ENCODE results near the gene PHF23. TPM values are rescaled to one million over a fixed set of nuclear protein-coding genes. Genes with fewer than 3 reads are reported as not detected.
"Not testable (repeated sequence)": the region's sequence is repeated elsewhere in the genome, so short reads cannot be mapped to it uniquely, and the experiment has no call there.

The PHF23 gene
- total RNA-seq, 4 donors from 2014 or later: 22.1 to 43.8 (median 28.9) TPM

GRCh38 chr17:7249830-7250229 lies 10.6 kb upstream of the PHF23 start:
- TF ChIP-seq CTCF (IDR thresholded peaks at IDR 0.05): no peak
- ATAC-seq (ENCODE audit: low FRiP score): no peak
- no peak for DNase-seq (ENCODE audit: low spot score)

- no peak for TF ChIP-seq CTCF (IDR thresholded peaks at IDR 0.05)
- ATAC-seq (ENCODE audit: low FRiP score) (no peak), DNase-seq (ENCODE audit: low spot score) (no peak)
These were observed 10.0 kb upstream of the PHF23 start for GRCh38 chr17:7249214-7249613.

- TF ChIP-seq CTCF (IDR thresholded peaks at IDR 0.05): no peak
- ATAC-seq (ENCODE audit: low FRiP score): no peak
- DNase-seq (ENCODE audit: low spot score): no peak
These were observed 9.5 kb upstream of the PHF23 start for GRCh38 chr17:7248796-7249195.

DNA sequence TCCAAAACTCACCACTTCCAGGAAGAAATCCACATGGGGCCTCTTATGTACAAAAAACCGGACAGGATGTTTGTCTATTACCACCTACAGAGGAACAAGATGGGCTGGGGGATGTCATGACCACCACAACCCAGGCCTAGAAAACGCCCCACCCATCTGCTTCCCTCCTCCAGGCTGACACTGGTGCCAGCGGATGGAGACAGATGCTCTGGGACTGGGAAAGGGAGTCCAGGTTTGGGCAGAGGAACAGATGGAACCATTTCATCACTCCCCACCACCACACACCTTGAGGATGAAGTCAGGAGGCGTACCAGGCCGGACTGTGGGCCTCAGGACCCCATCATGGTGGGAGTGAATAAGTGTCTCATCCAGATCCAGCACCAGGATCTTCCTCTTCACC lies 7.5 kb upstream of the PHF23 start:
- TF ChIP-seq CTCF (IDR thresholded peaks at IDR 0.05): no peak
- no peak for DNase-seq (ENCODE audit: low spot score)

DNA sequence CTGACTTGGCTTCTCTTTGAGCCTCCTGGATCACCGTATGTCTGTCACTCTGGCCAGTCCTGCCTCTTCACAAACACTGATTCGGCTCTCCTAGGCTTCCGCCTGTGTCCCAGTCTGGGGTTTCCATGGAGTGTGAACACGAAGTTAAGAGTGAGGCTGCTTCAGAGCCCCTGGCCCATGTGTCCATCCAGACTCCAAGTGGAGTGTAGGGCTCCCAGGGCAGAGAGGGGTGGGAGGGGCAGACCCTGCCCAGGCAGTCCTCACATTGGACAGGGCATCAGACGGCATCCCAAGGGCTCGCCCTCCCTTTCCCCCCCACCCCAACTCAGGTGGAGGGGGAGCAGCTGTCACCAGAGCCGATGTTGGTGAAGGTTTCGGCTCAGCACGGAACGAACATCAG lies 4.6 kb upstream of the PHF23 start:
- not testable (repeated sequence) for DNase-seq (ENCODE audit: low spot score); ATAC-seq (ENCODE audit: low FRiP score)

More for the DNA sequence above, 7.5 kb upstream of the PHF23 start:
- ATAC-seq (ENCODE audit: low FRiP score): no peak

- TF ChIP-seq CTCF (IDR thresholded peaks at IDR 0.05): no peak
- no peak for ATAC-seq (ENCODE audit: low FRiP score)
- DNase-seq (ENCODE audit: low spot score): no peak
These were observed 4.1 kb upstream of the PHF23 start for GRCh38 chr17:7243453-7243729.

GRCh38 chr17:7242717-7243452 lies 3.6 kb upstream of the PHF23 start:
- no peak for TF ChIP-seq CTCF (IDR thresholded peaks at IDR 0.05)
- ATAC-seq (ENCODE audit: low FRiP score): peak; percentile 45

More at GRCh38 chr17:7242717-7243452, 3.6 kb upstream of the PHF23 start:
- DNase-seq (ENCODE audit: low spot score): peak; percentile 97

Measured in omental fat pad (tissue), 4 donors.